GM18502 (cell line): Measurements from ENCODE around the gene BRICD5.

ENCODE experiments used
- ATAC-seq: cut with Tn5 transposase; IDR thresholded peaks from one replicate; pipeline ENCODE4 v1.9.1; 2021; ENCODE audit warnings: mild to moderate bottlenecking; ENCODE audit not compliant: unreplicated experiment, poor library complexity

The BRICD5 gene

DNA sequence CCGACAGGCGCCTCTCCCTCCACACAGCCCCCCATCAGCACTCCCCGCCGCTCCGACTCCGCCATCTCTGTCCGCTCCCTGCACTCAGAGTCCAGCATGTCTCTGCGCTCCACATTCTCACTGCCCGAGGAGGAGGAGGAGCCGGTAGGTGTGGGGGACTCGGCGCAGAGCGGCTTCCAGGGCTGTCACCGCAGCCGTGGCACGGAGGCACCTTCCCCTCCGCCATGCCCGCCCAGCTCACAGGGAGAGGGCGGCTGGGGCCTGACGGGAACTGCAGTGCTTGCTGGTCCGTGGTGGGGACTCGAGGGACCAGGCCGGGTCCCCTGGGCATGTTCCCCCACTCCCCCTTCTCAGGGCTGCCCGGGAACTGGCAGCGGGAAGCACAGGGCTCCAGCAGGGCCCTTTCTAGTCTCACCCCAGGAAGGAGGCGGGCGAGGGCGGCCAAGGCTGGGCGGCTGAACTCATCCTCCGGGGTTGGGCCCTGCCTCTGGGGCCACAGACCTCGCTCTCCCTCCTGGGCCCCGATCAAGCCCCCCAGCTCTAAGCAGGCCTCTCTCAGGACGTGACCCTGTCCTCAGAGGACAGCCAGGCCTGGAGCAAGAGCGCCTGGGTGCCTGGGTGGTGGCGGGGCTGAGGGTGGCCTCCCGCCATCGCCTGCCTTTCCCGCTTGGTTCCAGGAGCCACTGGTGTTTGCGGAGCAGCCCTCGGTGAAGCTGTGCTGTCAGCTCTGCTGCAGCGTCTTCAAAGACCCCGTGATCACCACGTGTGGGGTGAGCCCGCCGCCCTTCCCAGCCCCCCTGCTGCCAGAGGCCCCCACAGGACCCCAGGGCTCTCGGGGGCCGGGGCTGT, 39.9 kb downstream of the BRICD5 start:
- ATAC-seq: no peak

DNA sequence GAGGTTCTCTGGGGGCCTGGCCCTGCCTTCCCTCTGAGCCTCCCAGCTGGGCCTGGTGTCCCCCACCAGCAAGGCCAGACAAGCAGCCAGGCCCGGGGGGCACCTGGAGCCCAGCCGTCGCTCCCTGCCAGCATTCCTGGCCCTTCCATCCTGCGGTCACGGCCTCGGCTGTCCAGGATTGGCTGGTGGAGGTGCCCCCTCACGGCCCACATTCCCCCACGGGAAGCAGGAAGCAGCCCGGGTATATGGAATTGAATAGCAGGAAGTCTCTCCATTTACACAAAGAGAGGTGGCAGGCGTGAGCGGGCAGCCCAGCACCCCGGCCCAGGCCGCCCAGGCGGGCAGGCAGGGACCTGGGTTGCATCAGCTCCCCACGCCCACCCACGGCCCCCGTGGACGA, 40.6 kb downstream of the BRICD5 start:
- no peak for ATAC-seq

DNA sequence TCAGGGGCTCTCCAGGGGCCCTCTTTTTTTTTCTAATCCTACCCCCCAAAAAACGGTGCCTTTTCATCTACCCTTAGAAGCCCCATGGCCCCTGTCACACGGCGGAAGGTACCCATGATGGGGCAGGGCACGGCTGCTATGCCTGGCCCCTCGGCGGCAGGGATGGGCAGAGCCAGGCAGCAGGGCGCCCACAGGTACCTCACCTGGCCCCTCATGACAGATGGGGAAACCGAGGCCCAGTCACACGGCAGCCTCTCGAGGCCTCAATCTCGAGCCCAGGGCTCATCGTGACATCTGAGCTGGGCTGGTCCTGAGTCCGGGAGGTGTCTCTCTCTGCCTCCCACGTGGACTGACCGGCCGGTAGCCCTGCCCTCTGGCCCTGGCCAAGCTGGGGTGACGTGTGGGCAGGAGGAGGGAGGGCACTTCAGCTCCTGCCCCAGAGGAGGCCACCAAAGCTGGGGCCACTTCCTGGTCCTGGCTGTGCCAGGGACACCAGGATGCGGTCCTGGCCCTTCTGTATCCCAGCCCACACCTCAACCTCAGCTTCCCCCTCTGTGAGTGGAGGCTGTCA, 43.5 kb downstream of the BRICD5 start:
- ATAC-seq: no peak

DNA sequence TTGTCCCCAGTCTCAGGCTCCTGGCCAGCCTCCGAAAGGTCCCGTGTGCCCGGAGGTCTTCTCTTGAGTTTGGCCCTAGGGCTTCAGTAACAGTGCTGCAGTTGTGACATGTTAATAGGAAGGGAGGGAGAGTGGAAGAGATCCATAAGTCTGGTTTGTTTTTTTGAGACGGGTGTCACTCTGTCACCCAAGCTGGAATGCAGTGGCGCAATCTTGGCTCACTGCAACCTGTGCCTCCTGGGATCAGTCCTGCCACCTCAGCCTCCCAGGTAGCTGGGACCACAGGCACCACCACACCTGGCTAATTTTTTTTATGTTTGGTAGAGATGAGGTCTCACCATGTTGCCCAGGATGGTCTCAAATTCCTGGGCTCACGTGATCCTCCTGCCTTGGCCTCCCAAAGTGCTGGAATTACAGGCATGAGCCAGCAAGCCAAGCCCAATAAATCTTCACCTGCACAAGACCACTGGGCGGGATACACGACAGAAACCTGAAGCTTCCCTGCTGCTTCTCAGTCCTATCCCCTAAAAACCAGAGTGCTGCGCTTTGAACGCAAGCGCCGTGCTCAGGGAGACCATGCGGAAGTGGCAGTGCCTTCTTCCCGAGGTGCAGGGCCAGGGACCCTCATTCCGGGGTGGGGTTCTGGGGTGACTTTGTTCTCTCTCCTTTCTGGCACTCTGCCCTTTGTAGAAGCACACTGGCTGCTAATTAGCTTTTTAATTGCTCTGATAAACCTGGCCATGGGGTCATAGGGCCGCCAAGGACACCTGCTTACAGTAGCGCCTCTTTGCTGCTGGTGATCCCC, 44.2 kb downstream of the BRICD5 start:
- no peak for ATAC-seq

DNA sequence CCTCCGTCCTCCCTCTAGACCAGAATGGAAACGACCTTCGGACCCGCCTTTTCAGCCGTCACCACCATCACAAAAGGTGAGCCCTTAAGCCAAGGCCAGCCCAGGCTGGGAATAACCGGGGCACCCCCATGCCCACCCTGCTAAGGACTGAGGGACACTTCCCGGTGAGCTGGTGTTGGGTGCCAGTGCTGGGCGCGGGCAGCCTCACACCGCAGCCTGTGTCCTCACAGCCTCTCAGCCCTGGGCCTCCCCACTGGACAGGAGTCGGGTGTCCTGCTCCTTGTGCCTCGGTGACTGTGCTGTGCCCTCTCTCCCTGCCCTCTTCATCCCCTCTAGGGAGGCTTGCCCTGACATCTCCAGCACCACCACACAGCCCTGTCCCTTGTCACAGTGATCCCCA, 44.8 kb downstream of the BRICD5 start:
- ATAC-seq: no peak

DNA sequence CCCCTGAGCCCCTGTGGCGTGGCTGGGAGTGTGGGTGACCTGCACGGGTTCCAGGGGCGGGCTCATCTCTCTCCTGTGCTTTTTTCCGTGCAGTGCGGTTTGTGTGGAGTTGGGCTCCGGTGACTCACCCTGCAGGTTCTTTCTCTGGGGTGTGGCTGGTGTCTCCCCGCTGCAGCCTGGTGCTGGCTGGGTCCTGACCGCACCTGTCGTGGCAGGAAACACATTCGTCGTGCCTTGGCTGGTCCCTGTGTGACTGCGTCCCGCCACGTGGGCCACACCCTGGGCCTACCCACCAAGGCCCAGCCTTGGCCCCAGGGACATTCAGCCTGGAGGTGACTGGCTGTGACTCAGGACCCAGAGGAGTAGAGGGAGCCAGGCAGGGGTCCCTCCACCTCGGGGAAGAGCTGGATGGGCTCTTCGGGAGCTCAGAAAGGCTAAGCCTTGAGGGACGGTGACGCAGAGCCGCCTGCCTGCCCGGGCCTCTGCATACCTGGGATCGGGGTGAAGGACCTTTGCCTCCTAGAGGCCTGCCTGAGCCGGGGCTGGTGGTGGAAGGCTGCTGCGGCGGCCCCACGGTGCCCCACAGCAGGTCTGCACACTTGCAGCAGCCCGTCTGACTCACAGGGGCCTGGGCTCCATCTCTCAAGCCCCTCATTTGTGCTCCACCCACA, 47.3 kb downstream of the BRICD5 start:
- ATAC-seq: no peak

DNA sequence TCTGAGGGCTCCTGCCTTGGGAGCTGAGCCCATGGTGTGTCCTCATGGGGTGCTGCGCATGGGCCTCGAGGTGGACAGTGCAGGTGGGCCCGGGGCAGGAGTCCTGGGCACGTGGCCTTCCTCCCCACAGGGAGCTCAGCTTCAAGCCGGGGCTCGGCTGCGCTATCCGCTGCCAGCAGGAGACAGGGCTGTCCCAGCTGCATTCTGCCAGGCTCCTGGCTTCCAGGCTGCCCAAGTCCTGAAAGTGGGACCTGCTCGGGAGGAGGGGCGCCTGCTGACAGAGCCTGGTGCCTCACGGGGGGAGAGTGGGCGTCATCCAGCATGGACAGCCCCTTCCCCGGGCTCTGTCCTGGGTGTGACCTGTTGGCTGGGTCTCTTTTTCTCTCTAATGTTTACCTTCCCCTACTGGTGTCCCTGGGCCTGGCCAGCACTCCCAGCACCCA, 48.0 kb downstream of the BRICD5 start:
- no peak for ATAC-seq

DNA sequence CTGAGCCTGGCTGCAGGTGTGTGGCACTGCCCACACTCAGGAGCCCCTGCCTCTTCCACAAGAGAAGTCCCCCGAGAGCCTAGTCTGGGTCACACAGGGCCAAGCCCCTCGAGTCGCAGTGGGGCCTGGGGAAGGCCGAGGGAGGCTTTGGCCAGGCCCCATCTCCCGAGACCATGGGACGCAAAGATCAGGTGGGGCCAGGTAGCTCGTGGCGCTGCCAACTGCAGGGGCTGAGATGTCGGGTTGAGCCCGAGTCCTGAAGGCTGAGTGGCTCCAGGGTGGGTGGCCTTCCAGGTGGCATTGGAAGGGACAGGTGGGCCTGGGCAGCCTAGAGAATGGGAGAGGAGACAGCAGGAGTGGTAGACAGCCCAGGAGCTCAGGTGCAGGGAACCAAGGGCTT, 48.8 kb downstream of the BRICD5 start:
- ATAC-seq: no peak

DNA sequence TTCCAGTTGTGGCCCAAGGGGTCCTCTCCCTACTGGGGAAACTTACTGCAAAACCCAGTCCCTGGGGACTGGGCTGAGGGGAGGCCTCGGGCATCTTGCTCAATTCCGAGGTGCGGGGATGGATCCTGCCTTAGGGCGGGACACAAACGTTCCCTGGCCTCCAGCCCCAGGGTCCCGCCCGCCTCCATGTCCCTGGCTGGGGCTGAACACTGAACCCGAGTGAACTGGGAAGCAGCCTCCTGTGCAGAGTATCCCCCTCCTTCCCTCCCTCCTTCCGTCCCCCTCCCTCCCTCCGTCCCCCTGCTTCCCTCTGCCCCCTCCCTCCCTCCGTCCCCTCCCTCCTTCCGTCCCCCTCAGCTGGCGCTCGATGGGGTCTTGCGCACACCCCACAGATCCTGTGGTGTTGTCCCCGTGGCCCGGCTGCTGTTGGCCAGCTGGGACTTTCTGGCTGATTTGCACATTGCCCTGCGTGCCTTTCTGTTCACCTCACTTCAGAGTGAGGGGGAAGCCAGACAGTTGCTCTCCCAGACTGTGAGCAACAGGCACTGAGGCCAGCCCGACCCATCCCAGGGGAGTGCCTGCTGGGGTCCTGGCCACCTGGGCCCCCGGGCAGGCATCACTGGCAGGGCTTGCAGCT, 49.6 kb downstream of the BRICD5 start:
- no peak for ATAC-seq
